OCI-LY7 (cell line): Measurements from ENCODE around the gene NBEA.

ENCODE experiments used
- EZH2phosphoT487 ChIP-seq: fragments of 200-600 bp; sonication (generic); IDR thresholded peaks from 2 replicates; pipeline ENCODE4 v1.6.1; 2018; ENCODE audit warnings: low read depth, borderline replicate concordance, mild to moderate bottlenecking, mixed run types, antibody characterized with exemption, low read length, moderate library complexity, mixed read lengths
- TF ChIP-seq, protein P1 (sequence below): fragments of 200-600 bp; sonication (generic); conservative IDR thresholded peaks from 2 replicates; pipeline ENCODE4 v1.5.1; 2014; ENCODE audit warnings: mild to moderate bottlenecking, antibody characterized with exemption, low read length, moderate library complexity, mixed read lengths

DNA sequence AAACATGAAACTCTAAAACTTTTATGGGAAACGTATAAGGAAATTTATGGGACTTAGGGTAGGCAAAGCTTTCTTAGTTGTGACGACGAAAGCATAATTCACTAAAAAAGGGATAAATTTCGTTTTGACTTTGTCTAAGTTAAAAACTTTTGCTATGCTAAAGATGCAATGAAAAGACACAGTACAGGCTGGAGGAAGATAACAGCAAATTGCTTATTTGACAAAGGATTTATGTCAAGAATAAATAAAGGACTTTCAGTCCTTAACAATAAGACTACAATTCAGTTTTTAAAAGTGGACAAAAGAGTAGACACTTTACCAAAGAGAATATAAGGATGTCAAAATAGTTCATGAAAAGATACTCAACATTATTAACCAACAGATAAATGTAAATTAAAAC lies 150.2 kb downstream of the NBEA start:
- TF ChIP-seq, protein P1, sequence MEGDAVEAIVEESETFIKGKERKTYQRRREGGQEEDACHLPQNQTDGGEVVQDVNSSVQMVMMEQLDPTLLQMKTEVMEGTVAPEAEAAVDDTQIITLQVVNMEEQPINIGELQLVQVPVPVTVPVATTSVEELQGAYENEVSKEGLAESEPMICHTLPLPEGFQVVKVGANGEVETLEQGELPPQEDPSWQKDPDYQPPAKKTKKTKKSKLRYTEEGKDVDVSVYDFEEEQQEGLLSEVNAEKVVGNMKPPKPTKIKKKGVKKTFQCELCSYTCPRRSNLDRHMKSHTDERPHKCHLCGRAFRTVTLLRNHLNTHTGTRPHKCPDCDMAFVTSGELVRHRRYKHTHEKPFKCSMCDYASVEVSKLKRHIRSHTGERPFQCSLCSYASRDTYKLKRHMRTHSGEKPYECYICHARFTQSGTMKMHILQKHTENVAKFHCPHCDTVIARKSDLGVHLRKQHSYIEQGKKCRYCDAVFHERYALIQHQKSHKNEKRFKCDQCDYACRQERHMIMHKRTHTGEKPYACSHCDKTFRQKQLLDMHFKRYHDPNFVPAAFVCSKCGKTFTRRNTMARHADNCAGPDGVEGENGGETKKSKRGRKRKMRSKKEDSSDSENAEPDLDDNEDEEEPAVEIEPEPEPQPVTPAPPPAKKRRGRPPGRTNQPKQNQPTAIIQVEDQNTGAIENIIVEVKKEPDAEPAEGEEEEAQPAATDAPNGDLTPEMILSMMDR, result no peak
- no peak for TF ChIP-seq EZH2phosphoT487
